ENCODE data around the gene PLA2G6. TPM values are rescaled to one million over a fixed set of nuclear protein-coding genes. Genes with fewer than 3 reads are reported as not detected.
A peak's percentile ranks its signal among the peaks of the same experiment; 100 is the strongest.

PLA2G6 gene
- total RNA-seq, 1 experiment from 2014 or later, result 36.0 TPM

DNA sequence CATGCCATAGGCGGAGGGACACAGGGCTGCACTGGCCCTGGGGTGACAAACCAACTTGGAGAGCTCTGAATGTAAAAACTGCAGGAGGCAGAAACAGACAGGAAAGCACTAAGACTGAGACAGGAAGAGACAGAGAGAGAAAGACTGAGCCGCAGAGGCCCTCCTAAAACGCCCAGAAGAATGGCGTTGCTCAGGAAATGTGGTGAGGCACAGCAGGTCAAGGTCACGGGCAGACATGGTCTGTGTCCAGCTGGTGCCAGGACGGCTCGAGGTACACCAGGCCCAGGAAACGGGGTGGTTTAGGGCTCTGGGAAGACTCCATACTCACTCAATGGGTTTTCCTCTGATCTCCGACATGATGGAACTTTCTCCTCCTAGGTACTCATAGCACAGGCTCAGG, 49.3 kb upstream of the PLA2G6 start:
- Histone ChIP-seq H4K20me1 (ENCODE audit: insufficient read depth) (no peaks in the 10 kb centered on the region), H3K9me2 (ENCODE audit: insufficient read depth) (no peaks in the 10 kb centered on the region), H3K9ac (ENCODE audit: low read length) (no peak overlapping the region), H3K27me3 (ENCODE audit: insufficient read depth, low read length) (no peaks in the 10 kb centered on the region), H3K4me2 (ENCODE audit: low read length) (no peak overlapping the region), H3K4me1 (ENCODE audit: control insufficient read depth in 1 of 2, insufficient read depth in 2 of 2, low read length in 2 of 2) (peaks cover 22 to 28% of the 10 kb centered on the region in 2 experiments), H3K36me3 (ENCODE audit: control insufficient read depth in 1 of 2, insufficient read depth in 2 of 2, low read length in 2 of 2) (peaks cover 9 to 36% of the 10 kb centered on the region in 2 experiments; a peak in 3 of 4 replicates), H3K79me2 (ENCODE audit: insufficient read depth, low read length) (no peaks in the 10 kb centered on the region), H3K27ac (ENCODE audit: low read depth, low read length) (peak overlapping the region; percentile 60; the same call in 1 of the 2 replicates), H3K9me3 (ENCODE audit: control insufficient read depth in 1 of 2, insufficient read depth in 1 of 2, low read depth in 1 of 2, low read length in 2 of 2) (no peaks in the 10 kb centered on the region), H2AFZ (ENCODE audit: low read depth, low read length, poor library complexity, severe bottlenecking) (no peak overlapping the region), H3K4me3 (replicated peaks in 1 of 2; ENCODE audit: low read depth in 1 of 2, low read length in 2 of 2) (no peak overlapping the region)
- DNase-seq (ENCODE audit: low read depth, low spot score), result no peak
- TF ChIP-seq, protein P1, sequence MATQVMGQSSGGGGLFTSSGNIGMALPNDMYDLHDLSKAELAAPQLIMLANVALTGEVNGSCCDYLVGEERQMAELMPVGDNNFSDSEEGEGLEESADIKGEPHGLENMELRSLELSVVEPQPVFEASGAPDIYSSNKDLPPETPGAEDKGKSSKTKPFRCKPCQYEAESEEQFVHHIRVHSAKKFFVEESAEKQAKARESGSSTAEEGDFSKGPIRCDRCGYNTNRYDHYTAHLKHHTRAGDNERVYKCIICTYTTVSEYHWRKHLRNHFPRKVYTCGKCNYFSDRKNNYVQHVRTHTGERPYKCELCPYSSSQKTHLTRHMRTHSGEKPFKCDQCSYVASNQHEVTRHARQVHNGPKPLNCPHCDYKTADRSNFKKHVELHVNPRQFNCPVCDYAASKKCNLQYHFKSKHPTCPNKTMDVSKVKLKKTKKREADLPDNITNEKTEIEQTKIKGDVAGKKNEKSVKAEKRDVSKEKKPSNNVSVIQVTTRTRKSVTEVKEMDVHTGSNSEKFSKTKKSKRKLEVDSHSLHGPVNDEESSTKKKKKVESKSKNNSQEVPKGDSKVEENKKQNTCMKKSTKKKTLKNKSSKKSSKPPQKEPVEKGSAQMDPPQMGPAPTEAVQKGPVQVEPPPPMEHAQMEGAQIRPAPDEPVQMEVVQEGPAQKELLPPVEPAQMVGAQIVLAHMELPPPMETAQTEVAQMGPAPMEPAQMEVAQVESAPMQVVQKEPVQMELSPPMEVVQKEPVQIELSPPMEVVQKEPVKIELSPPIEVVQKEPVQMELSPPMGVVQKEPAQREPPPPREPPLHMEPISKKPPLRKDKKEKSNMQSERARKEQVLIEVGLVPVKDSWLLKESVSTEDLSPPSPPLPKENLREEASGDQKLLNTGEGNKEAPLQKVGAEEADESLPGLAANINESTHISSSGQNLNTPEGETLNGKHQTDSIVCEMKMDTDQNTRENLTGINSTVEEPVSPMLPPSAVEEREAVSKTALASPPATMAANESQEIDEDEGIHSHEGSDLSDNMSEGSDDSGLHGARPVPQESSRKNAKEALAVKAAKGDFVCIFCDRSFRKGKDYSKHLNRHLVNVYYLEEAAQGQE (IDR thresholded peaks at IDR 0.05; ENCODE audit: low read depth), result no peak
- TF ChIP-seq SRF (IDR thresholded peaks at IDR 0.05; ENCODE audit: low read depth), result no peak
- TF ChIP-seq EZH2phosphoT487 (IDR thresholded peaks at IDR 0.05; ENCODE audit: borderline replicate concordance), result no peak
- no peak for TF ChIP-seq YY1 (IDR thresholded peaks at IDR 0.05; ENCODE audit: extremely low read depth, insufficient replicate concordance, low read depth, low read length)
- TF ChIP-seq EGR1 (IDR thresholded peaks at IDR 0.05; ENCODE audit: low read depth), result no peak
- TF ChIP-seq SIN3A (IDR thresholded peaks at IDR 0.05; ENCODE audit: low read depth), result no peak
- no peak for TF ChIP-seq JUND (IDR thresholded peaks at IDR 0.05)
- TF ChIP-seq, protein P2, sequence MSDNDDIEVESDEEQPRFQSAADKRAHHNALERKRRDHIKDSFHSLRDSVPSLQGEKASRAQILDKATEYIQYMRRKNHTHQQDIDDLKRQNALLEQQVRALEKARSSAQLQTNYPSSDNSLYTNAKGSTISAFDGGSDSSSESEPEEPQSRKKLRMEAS (IDR thresholded peaks at IDR 0.05), result no peak
- no peak for TF ChIP-seq SP1 (IDR thresholded peaks at IDR 0.05; ENCODE audit: low read depth)
- intact Hi-C loops (cut with micrococcal nuclease), result no loop called here
- ChIA-PET CTCF (interaction anchor here (1.2 to 1.6 kb wide), 4 partner anchors 12 to 133 kb away, joined by 3 to 10 read pairs (median 4); no protein-coding TSS in a partner anchor), RAD21 (ENCODE audit: low non-redundant PET in 1 of 2, low total read pairs in 2 of 2, uncharacterized antibody in 2 of 2, unreplicated experiment in 2 of 2) (no interaction called here), POLR2A (no interaction called here)
- no peak for ATAC-seq
- no TSS peak for BruUV-seq (replicated peaks)
